Hindlimb muscle (tissue), 1 donor: ENCODE measurements around the gene MSLN. TPM values are rescaled to one million over a fixed set of nuclear protein-coding genes. Genes with fewer than 3 reads are reported as not detected.

Experiments used
- DNase-seq: peaks from one replicate; pipeline ENCODE4 v3.0.0-alpha.2; 2013
- polyA plus RNA-seq: library from polyadenylated mRNA; unstranded; fragments of 120-200 nt; gene quantifications from one replicate; pipeline ENCODE4 v1.2.1, GENCODE V29; 2013; ENCODE audit not compliant: insufficient read length

Gene MSLN
- polyA plus RNA-seq, 1 donor: 0.97 TPM

- DNase-seq: no peak
Observed at GRCh38 chr16:808085-808386, 47.5 kb downstream of the MSLN start.

GRCh38 chr16:813204-813915 lies 52.8 kb downstream of the MSLN start:
- DNase-seq: peak; percentile 46

- DNase-seq: no peak
Observed at GRCh38 chr16:813916-814412, 53.4 kb downstream of the MSLN start.

- no peak for DNase-seq
Observed at GRCh38 chr16:814974-815373, 54.4 kb downstream of the MSLN start.

GRCh38 chr16:815861-816260 lies 55.3 kb downstream of the MSLN start:
- DNase-seq: no peak

GRCh38 chr16:817001-817906 lies 56.7 kb downstream of the MSLN start:
- no peak for DNase-seq

- no peak for DNase-seq
Observed at GRCh38 chr16:818132-818531, 57.6 kb downstream of the MSLN start.

Other genes with a start within 250 kb of the MSLN start
- 31.7 TPM for gene CAPN15, start 233.0 kb upstream of the MSLN start, polyA plus RNA-seq
- 0.14 TPM for gene PRR35, start 200.3 kb upstream of the MSLN start, polyA plus RNA-seq
- gene NHLRC4, start 193.7 kb upstream of the MSLN start, polyA plus RNA-seq: 1.4 TPM
- 21.3 TPM for gene PIGQ, start 190.8 kb upstream of the MSLN start, polyA plus RNA-seq
- gene RAB40C, start 170.7 kb upstream of the MSLN start, polyA plus RNA-seq: 15.4 TPM
- 0.80 TPM for gene WFIKKN1, start 129.7 kb upstream of the MSLN start, polyA plus RNA-seq
- gene METTL26, start 124.4 kb upstream of the MSLN start, polyA plus RNA-seq: 47.8 TPM
- gene MCRIP2, start 118.9 kb upstream of the MSLN start, polyA plus RNA-seq: 17.6 TPM
- 16.9 TPM for gene WDR90, start 111.4 kb upstream of the MSLN start, polyA plus RNA-seq
- 68.7 TPM for gene RHOT2, start 92.6 kb upstream of the MSLN start, polyA plus RNA-seq
- gene RHBDL1, start 85.1 kb upstream of the MSLN start, polyA plus RNA-seq: 1.8 TPM
- gene STUB1, start 80.3 kb upstream of the MSLN start, polyA plus RNA-seq: 94.0 TPM
- gene JMJD8, start 76.4 kb upstream of the MSLN start, polyA plus RNA-seq: 33.9 TPM
- 9.6 TPM for gene WDR24, start 70.3 kb upstream of the MSLN start, polyA plus RNA-seq
- gene FBXL16, start 54.9 kb upstream of the MSLN start, polyA plus RNA-seq: 0.52 TPM
- 29.2 TPM for gene METRN, start 45.6 kb upstream of the MSLN start, polyA plus RNA-seq
- 15.2 TPM for gene ANTKMT, start 39.6 kb upstream of the MSLN start, polyA plus RNA-seq
- 1.4 TPM for gene CCDC78, start 34.3 kb upstream of the MSLN start, polyA plus RNA-seq
- gene HAGHL, start 33.6 kb upstream of the MSLN start, polyA plus RNA-seq: 3.0 TPM
- 17.1 TPM for gene CIAO3, start 19.7 kb upstream of the MSLN start, polyA plus RNA-seq
- 13.5 TPM for gene RPUSD1, start 27.6 kb downstream of the MSLN start, polyA plus RNA-seq
- 15.7 TPM for gene CHTF18, start 27.9 kb downstream of the MSLN start, polyA plus RNA-seq
- gene GNG13, start 40.0 kb downstream of the MSLN start, polyA plus RNA-seq: not detected
- gene LMF1, start 210.2 kb downstream of the MSLN start, polyA plus RNA-seq: 13.9 TPM
- gene SOX8, start 221.0 kb downstream of the MSLN start, polyA plus RNA-seq: 43.7 TPM